Mucosa of gallbladder (tissue), 1 donor: ENCODE data around the gene UBE2G2. TPM values are rescaled to one million over a fixed set of nuclear protein-coding genes. Genes with fewer than 3 reads are reported as not detected.
"Not testable (repeated sequence)": the region's sequence is repeated elsewhere in the genome, so short reads cannot be mapped to it uniquely, and the experiment has no call there.

Experiments used
- DNase-seq: peaks from one replicate; pipeline ENCODE4 v3.0.0-alpha.2; 2020; ENCODE audit warnings: low spot score
- total RNA-seq: library from RNA; stranded (reverse); gene quantifications from one replicate; pipeline ENCODE4 v1.2.1, GENCODE V29; 2021
- donor health status: DM: no; HTN: no; CAD: no.

The UBE2G2 gene
- total RNA-seq, 1 donor from 2014 or later = 74.4 TPM

DNA sequence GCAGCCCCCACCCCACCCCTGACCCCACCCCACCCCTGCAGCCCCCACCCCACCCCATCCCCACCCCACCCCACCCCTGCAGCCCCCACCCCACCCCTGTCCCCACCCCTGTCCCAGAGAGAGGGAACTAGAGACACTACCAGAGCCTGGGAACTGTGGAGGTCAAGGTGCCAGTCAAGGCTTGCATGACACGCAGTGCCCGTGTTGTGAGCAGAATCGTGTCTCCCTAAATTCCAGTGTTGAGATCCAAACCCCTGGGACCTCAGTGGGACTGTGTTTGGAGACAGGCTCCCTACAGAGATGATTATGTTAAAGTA is 34.7 kb upstream of the UBE2G2 start:
- DNase-seq = no peak

DNA sequence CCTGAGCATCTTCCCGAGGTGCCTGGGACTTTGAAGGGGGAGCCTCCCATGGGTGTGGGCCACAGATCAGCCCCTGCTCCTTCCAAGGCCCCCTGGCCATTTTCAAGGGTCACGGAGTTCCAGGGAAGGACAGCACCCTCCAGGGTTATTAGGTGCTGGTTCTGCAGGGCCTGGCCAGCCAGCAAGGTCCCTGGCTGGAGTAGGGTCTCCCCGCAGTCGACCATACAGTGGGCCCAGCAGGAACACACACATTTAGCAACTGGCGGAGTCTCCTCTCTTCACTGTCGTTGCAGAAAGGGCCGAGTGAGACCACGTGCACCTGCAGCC is 34.0 kb upstream of the UBE2G2 start:
- DNase-seq = no peak

DNA sequence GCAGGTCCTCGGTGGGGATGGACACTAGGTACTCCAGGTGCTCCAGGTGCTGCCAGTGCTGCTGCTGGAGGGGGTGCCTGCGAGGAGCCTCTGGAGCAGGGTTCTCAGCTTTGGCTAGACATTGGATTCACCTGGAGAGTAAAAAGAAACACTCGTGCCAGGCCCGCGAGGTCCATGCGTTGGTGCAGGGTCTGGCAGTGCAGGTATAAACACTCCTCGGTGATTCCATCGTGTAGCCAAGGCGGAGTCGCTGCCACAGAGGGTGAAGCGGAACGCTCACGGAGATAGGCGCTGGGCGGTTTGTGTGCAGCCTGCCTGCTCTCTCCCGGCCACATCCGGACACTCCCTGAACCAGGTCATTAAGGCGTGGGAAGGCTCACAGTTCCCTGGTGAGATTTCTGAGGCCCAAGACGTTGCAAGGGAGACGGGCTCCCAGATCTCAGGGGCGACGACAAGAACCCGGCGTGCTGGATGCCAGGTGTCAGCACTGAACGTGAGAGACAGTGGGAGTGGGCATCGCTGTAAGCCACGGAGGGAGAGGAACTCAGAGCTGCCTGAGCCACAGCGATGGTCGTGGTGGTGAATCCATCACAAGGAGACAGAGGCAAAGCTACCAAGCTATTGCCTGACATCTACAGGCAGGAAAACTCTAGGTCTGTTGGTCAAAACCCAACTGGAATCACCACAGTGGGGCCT is 33.5 kb upstream of the UBE2G2 start:
- DNase-seq = no peak

DNA sequence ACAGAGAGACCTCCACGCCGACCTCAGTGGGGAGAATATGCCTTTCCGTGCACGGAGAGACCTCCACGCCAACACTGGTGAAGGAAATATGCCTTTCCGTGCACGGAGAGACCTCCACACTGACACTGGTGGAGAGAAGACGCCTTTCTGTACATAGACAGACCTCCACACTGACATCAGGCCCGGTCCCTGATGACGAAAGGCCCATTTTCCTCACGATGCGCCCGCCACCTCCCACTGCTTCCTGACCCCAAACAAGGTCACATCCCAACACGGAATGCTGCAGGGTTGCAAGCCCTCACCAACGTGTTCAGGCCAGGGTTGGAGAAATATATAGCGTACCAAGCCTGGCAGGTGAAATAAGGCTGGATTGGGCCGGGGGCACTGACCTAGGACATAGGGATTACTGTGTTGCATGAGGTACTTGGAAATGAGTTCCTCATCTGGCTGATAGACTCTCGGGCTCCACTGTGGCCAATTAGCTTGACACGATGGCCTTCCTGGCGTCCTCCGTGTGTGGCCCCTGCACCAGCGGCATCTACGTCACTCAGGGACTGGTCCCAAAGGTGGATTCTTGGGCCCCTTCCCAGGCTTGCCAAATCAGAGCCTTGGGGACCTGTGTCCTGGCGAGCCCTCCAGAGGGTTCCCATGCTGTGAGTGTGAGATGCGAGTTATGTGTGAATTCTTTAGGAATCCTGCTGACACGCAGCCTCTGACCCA is 32.8 kb upstream of the UBE2G2 start:
- DNase-seq = no peak

DNA sequence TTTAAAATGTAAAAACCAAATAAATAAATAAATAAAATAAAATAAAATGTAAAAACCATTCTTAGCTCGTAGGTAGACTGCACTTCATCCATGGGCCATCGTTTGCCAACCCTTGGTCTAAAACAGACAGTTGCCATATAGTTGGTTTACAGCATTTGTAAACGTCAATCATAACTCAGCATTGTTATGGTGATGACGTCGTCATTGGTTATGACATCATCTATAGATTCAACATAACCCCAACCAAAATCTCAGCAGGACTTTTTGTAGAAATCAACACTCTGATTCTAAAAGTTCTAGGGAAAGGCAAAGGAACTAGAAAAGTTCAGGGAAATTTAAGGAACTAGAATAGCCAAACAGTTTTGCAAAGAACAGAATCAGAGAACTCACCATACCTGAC is 32.0 kb upstream of the UBE2G2 start:
- DNase-seq = no peak

DNA sequence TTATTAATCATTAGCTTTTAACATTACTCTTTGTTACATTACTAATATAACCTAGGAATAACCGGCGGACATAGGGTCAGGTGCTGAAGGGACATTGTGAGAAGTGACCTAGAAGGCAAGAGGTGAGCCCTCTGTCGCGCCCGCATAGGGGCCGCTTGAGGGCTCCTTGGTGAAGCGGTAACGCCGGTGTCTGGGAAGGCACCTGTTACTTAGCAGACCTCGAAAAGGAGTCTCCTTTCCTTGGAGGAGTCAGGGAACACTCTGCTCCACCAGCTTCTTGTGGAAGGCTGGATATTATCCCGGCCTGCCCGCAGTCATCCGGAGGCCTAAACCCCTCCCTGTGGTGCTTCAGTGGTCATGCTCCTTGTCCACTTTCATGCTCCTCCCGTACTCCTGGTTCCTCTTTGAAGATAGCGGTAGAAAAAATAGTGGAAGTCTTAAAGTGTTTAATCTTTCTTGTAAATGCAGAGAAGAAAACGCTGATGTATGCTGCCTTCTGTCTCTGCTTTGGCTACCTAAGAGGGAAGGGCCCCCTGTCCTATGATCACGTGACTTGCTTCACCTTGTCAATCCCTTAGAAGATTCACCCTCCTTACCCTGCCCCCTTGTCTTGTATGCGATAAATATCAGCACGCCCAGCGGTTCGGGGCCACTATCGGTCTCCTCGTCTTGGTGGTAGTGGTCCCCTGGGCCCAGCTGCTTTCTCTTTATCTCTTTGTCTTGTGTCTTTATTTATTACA is 31.1 kb upstream of the UBE2G2 start:
- DNase-seq = not testable (repeated sequence)

DNA sequence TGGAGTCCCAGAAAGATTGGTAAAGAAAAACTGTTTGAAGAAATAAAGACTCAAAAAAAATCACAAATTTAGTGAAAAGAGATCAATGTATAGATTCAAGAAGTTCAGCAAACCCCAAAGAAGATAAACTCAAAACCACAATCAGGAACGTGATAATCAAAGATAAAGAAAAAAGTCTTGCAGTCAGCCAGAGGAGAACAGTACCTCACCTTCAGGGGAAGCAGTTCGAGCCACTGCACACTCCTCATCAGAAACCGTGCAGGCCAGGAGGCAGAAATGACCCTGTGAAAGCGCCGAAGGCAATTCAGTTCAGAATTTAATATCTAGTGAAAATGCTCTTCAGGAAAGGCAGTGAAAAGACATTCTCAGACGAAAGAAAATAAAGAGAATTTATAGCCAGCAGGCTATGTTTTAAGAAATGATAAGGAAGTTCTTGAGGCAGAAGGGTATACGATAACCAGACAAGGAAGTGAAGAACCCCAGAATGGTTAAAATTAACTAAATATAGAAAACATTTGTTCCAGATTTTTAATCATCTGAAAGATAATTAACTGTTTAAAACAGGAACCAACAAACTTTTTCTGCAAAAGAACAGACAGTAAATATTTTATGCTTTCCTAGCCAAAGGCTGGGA is 29.7 kb upstream of the UBE2G2 start:
- no peak for DNase-seq

DNA sequence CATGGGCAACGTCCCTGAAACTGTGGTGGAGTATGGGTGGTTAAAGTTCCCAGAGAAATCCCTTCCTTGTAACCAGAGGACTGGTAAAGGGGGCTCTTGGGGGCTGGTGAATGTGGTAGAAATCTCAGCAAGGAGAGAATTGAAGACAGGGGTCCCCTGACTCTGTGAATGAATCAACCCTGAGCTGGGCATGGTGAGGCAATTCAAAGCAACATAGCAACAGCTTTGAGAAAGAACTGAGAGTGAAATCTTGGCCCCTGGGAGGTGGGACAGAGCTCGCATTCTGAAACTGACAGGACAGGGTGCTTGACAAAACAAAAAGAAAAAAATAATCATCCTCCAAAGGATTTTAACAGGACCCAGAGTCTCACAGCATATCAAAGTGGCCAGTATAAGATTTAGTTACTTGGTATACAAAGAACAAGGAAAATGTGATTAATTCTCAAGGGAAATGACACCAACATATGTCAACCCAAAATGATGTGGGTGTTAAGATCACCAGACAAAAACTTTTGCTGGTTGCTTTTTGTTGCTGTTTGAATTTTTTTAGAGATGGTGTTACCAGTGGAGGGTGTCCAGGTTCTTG is 28.0 kb upstream of the UBE2G2 start:
- no peak for DNase-seq

DNA sequence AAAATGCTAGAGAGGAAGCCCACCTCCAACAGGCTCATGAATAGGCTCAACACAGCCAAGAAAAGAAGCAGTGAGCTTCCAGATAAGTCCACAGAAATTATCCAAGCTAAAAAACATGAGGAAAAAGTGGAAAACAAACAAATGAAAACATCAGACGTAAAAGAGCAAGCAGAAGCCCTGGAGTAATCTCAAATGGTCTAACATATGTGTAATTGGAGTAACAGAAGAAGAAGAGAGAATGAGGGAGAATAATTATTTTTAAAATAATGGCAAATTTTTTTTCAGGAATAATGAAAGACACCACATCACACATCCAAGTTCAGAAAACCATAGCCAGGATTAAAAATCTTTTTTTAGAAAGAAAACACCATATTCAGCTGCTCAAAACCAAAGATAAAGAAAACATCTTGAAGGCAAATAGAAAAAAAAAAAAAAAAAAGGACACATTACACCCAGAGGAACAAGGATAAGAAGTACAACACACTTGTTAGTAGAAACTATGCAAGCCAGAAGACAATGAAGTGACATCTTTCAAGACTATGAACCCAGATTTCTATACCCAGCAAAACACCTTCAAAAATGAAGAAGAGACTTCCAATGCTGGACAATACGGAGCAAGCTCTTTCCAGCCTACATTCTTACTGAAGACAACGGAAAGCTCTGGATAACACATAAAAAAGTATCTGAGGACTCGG is 26.9 kb upstream of the UBE2G2 start:
- no peak for DNase-seq

DNA sequence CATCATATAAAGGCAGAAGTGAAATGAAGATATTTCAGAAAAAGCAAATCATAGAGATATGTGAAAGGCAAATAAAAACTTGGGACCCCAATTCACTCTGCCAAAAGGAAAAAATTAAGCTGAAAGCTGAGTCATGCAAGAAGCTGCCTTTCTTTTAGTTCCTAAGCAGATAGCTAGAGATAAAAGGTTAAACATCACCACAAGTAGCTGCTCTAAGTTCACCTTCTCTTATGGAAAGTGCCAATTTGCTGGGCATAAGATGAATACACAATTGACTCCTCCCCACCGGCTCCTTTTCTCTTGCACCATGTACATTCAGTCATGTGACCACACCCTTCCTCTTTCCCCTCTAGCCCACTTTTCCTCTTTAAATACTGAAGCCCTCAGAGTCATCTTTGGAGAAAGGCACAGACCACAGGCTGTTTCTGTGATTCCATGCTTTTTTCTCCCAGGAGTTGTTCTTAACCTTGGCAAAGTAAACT is 21.6 kb upstream of the UBE2G2 start:
- DNase-seq = no peak

DNA sequence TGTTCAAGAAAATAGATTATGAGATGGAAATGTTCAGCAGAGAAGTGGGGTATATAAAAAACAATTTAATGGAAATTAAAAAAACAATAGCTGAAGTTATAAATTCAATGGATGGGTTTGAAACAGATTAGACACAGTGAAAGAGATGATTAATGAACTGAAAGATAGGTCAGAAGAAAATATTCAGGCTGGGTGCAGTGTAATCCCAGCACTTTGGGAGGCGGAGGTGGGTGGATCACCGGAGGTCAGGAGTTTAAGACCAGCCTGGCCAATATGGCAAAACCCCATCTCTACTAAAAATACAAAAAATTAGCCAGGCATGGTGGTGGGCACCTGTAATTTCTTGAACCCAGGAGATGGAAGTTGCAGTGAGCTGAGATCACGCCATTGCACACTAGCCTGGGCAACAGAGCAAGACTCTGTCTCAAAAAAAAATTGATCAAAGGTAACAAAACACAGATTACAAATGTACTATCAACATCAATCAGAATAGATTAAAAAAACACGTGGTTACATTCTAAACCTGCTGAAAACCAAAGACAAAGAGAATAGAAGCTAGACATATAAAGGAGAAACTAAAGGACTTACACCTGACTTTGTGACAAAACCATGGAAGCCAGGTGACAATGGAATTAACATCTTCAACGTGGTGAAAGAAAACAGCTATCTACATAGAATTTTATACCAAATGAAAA is 21.0 kb upstream of the UBE2G2 start:
- no peak for DNase-seq

DNA sequence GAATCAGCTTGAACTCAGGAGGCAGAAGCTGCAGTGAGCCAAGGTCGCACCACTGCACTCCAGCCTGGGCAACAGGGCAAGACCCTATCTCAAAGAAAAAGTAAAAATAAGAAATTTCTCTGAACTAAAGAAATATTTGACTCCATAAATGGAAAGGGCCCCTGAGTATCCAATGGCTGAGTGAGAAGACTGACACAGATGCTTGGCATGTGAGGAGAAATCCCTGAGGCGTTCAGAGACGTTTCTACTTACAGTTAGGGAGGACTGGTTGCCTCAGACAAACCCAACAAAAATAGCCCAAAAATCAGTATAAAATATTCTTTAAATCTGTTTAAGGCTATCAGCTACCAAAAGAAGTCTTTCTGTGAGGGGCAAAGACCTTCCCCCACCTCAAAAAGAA is 19.2 kb upstream of the UBE2G2 start:
- no peak for DNase-seq

DNA sequence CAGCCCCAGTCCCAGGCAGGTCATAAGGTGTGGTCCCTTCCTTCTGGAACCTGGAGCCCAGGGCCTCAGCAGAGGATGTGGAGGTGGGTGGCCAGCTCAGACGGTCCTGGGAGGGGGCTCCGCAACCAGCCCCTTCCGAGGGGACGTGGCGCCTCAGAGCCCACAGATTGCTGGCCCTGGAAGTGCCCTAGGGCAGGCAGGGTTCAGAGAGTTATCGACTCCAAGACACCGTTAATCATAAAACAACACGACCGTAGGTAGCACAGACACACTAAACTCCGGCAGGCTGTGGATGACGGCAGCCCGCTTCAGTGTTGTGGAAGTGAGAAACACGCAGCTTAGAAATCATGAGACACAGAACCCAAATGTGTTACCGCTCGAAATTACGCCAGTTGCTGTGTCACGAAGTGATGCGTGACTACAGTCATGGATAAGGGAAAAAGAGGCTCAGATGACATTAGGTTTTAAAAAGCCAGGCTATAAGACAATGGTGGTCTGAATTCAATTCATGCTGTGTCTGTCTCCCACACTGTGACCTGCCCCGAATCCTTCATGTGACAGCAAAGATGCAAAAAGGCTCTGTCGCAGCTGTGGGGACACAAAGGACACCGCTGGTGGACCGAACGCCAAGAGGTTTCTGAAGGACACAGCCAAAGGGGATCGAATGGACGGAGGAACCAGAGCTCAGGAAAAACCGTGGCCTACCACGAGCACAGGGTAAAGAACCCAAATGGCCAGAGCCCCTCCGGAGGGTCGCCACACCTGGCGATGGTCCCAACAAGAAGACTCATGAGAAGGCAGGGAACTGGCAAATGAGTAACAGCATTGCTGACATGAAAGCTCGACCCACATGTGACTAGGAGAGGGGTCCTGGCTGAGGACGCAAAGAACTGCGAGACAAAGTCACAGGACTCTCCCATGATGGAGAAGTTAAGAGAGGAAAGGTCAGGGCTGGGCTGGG is 17.9 kb upstream of the UBE2G2 start:
- no peak for DNase-seq

DNA sequence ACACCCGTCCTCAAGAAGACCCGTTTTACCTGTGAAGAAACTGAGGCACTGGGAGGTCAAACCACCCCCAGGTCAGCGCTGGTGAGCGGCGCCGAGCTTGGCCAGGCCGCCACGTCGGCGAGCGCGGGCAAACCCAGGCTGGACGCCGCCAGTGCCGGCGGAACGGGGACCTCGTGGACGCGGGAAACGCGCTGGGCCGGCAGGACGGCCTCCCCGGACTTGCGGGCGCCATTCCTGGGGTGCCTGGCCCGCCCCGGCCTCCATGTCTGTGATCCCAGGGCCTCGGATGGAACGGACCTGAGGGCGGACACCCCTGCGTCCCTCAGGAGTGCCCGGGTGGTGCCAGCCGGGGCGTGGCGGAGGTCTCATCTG is 17.0 kb upstream of the UBE2G2 start:
- DNase-seq = no peak

DNA sequence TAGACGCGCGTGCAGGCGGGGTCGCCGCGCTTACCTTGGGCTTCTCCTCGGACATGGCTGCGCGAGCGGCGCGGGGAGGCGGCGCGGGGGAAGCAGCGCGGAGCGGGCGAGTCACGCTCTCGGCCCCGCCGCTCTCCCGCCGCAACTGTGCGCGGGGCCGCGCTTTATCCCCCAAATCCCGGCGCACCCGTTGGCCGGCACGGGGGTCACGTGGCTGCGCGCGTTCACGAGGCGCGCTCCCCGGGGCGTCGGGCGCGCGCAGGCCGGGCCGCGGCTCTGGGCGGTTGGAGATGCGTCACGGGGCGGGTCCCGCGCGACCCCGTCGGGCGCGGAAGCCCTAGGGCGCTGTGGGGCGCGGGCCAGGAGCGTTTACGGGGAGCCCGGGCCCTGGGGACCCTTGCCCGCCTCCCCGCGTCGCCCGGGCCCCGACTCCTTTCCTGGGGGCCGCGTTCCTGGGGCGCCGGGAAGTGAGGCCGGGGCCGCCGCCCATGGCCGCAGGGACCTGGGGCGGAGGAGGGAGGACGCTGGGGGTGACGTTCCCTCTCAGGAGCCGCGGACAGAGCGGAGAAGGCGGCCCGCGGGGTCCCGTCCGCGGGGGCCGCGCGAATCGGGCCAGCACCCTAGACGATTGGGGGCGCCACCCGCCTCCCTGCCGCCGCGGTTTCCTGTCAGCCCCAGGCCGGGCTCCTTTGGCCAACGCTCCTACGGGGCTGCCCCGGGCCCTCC is 16.5 kb upstream of the UBE2G2 start, which contains the start of gene SUMO3:
SUMO3 (minus strand) TSS at position 149 of the 726 bp plus-strand sequence; CDS start at position 55, 94 bp downstream.
- peak; percentile 79 for DNase-seq

DNA sequence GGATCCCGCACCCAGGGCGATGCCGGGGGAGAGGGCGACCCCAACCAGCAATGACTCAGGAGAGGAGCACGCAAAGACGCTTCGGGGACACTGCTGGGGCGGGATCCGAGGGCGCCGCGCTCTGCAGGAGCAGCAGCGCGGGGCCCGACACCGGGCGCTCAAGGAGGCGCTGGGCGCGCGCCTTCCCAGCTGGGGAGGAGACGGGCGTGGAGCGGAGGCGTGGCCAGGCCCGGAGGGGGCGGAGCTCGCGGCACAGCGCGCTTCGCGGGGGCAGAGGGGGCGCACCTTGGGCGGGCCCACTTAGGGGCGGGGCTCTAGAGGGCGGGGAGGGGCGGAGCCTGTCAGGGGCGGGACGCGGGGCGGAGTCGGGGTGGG is 15.9 kb upstream of the UBE2G2 start:
- peak; percentile 93 for DNase-seq

DNA sequence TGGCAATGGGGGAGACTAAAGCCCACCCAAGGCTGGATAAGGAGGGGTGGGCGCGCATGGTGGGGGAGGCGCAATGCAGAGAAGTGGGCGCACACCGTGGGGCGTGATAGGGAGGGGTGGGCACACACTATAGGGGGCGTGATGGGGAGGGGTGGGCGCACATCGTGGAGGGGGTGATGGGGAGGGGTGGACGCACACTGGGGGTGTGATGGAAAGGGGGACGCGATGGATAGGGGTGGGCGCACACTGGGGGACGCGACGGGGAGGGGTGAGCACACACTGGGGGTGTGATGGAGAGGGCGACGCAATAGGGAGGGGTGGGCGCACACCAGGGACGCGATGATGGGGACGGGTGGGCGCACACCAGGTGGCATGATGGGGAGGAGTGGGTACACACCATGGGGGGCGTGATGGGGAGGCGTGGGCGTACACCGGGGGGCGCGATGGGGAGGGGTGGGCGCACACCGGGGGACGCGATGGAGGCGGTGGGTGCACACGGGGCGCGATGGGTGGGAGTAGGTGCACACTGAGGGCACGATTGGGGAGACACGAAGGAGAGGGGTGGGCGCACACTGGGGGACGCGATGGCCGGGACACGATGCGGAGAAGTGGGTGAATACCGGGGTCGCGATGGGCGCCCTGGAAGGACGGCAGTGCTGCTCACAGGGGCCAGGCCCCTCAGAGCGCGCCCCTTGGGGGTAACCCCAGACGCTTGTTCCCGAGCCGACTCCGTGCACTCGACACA is 15.3 kb upstream of the UBE2G2 start:
- DNase-seq = no peak
